ENCODE measurements around the gene GPC5. TPM values are rescaled to one million over a fixed set of nuclear protein-coding genes. Genes with fewer than 3 reads are reported as not detected.

The GPC5 gene
- total RNA-seq, 4 donors from 2014 or later, result 0.74 to 1.1 TPM; not detected in 2

DNA sequence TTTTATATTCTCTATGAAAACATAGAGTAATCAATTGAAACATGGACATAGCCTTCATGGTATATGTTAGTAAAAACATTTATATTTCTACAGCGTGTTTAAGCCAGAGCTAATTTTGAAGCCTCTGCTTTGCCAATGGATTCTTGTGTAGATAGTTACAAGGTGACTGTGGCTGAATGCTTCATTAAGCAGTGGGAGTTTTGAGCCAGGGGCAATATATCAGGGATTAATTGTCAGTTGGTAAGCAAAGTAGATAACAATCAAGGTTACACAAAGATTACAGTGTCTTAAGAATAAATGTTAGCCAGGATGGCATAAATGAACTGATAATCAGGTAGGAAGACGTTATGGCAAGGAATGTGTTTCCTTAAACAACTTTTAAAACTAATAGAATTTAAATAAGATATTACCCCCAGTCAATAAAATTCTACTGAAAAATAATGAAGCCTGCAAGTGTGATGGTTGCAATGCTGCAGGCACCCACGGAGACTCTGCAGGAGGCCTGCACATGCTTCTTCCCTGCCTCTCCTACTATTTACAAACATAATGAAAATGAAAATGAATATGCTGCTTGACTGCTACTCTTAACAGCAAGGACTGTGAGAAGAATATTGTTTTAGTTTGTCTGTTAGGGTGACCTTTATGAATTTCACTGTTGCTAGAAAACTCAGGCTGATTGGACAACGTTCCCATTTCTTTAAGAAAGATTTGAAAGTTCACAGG lies 588.5 kb downstream of the GPC5 start:
- no peak for ATAC-seq (ENCODE audit: low FRiP score)
- no peak for TF ChIP-seq CTCF (IDR thresholded peaks at IDR 0.05)
- DNase-seq (ENCODE audit: low spot score), result no peak

GRCh38 chr13:91988331-91988730 lies 589.9 kb downstream of the GPC5 start:
- ATAC-seq (ENCODE audit: low FRiP score) (no peak), DNase-seq (ENCODE audit: low spot score) (no peak)
- no peak for TF ChIP-seq CTCF (IDR thresholded peaks at IDR 0.05)

- TF ChIP-seq CTCF (IDR thresholded peaks at IDR 0.05), result no peak
- DNase-seq (ENCODE audit: low spot score) (no peak), ATAC-seq (ENCODE audit: low FRiP score) (no peak)
Observed at GRCh38 chr13:92012787-92013186, 614.4 kb downstream of the GPC5 start.

DNA sequence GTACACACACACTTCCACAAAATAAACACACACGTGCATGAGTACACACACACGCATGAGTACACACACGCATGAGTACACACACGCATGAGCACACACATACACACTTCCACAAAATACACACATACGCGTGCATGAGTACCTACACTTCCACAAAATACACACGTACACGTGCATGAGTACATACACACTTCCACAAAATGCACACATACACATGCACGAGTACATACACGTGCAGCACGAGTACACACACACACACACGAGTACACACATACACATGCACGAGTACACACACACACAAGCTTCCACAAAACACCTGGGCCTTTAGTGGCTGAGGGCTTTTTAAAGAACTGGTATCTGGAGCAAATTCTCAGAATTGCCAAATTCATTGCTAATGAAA lies 619.3 kb downstream of the GPC5 start:
- TF ChIP-seq CTCF (IDR thresholded peaks at IDR 0.05), result no peak
- ATAC-seq (ENCODE audit: low FRiP score), result no peak
- DNase-seq (ENCODE audit: low spot score), result no peak

- TF ChIP-seq CTCF (IDR thresholded peaks at IDR 0.05), result no peak
- DNase-seq (ENCODE audit: low spot score), result no peak
- no peak for ATAC-seq (ENCODE audit: low FRiP score)
Observed at GRCh38 chr13:92028695-92029094, 630.3 kb downstream of the GPC5 start.

DNA sequence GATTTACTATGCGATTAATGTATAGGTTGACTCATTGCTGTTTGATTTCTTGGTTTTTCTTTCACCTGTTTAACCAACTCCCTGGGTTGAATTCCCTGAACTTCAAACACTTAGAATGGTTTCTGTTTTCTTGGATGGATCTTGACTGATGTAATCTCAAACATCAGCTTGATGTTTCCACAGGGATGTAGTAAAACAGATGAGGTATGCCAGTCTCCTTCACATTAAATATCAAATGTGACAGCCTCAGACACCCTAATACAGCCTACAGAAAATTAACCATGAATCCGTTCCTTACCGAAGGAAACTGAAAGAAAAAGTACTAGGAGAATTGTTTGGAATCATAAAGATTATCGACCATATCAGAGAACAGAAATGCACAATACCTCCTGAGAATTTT lies 631.2 kb downstream of the GPC5 start:
- no peak for TF ChIP-seq CTCF (IDR thresholded peaks at IDR 0.05)
- ATAC-seq (ENCODE audit: low FRiP score) (no peak), DNase-seq (ENCODE audit: low spot score) (no peak)

DNA sequence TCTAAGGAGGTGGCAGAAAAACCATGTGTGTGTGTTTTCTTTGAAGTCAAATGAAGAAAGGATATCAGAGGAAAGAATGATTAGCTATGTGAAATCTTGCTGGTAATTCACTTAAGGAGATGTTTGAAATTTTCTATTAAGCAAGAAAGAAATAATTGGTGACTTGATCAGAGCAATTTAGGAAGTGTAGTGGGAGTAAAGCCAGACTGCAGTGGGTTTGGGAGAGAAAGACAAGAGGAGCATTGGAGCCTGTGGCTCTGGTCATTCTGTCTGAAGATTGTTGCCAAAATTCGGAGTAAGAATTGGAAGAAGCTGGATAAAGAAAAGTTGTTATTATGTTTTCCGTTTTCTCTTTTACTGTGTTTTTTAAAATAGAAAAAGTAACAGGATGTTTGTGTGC lies 640.5 kb downstream of the GPC5 start:
- ATAC-seq (ENCODE audit: low FRiP score) (no peak), DNase-seq (ENCODE audit: low spot score) (no peak)
- no peak for TF ChIP-seq CTCF (IDR thresholded peaks at IDR 0.05)
